Vagina (tissue), 2 donors: ENCODE results near the gene GNPTG. TPM values are rescaled to one million over a fixed set of nuclear protein-coding genes. Genes with fewer than 3 reads are reported as not detected.

Experiments
- DNase-seq, 2 donors: peaks; one replicate each; pipeline ENCODE4 v3.0.0-alpha.2; 2017; ENCODE audit errors: extremely low spot score in 2 of 2
- H3K27ac ChIP-seq: fragments of 200-600 bp; sonication (generic); one replicate; pipeline ENCODE4 v1.5.1; 2019
- H3K27me3 ChIP-seq: fragments of 200-600 bp; sonication (generic); one replicate; pipeline ENCODE4 v1.5.1; 2019
- H3K36me3 ChIP-seq, 2 donors: fragments of 200-600 bp; sonication (generic); one replicate each; pipeline ENCODE4 v1.5.1; 2017 to 2019
- H3K4me1 ChIP-seq: fragments of 200-600 bp; sonication (generic); one replicate; pipeline ENCODE4 v1.5.1; 2019
- H3K4me3 ChIP-seq, 2 donors: fragments of 200-600 bp; sonication (generic); 1 replicate in 1 of 2; 2 replicates in 1 of 2; pipeline ENCODE4 v1.5.1; 2016 to 2019
- H3K9me3 ChIP-seq: fragments of 200-600 bp; sonication (generic); one replicate; pipeline ENCODE4 v1.5.1; 2019
- CTCF ChIP-seq, 3 experiments: fragments of 450-650 bp in 2 of 3; fragments of 200-600 bp in 1 of 3; sonication (generic) in 1 of 3; IDR thresholded peaks; one replicate each; pipeline ENCODE4 v1.5.1; 2017 to 2019; ENCODE audit warnings: antibody characterized with exemption in 3 of 3, mild to moderate bottlenecking in 2 of 3, moderate library complexity in 2 of 3
- POLR2A ChIP-seq, 2 donors: fragments of 450-650 bp; IDR thresholded peaks; one replicate each; pipeline ENCODE4 v1.6.1; 2017; ENCODE audit warnings: antibody characterized with exemption in 2 of 2, mild to moderate bottlenecking in 2 of 2, moderate library complexity in 2 of 2
- POLR2AphosphoS5 ChIP-seq, 2 donors: sonication (generic); formaldehyde crosslinking; IDR thresholded peaks; one replicate each; pipeline ENCODE4 v1.9.0; 2017; ENCODE audit warnings: antibody characterized with exemption in 2 of 2, mild to moderate bottlenecking in 2 of 2, low read depth in 1 of 2; ENCODE audit not compliant: insufficient read depth in 1 of 2
- intact Hi-C: fragments of 100-400 bp; cut with DNase I; formaldehyde crosslinking; loops from one replicate; pipeline ENCODE4 v1.15.1; 2023
- total RNA-seq: library from RNA; depleted of rRNA; stranded (reverse); fragments of >200 nt; gene quantifications from one replicate; pipeline ENCODE4 v1.2.3, GENCODE V29; 2016

Gene GNPTG
- total RNA-seq, 1 donor from 2014 or later = 63.3 TPM

DNA sequence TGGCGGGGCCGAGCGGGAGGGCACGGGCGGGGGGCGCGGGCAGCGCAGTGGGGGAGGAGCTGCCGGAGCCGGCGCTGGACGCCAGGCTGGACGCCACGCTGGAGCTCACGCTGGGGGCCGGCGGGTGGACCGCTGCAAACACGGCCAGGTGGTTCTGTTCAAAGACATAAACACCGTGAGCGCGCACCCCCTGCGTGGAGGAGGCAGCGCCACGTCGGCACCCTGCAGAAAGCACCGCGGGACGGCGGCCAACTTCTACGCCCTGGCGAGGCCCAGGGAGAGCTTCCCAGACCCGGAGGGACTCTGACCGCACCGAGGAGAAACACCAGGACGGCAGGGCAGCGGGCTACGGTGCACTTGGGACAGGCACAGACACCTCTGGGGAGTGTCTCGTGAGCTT lies 33.5 kb downstream of the GNPTG start:
- TF ChIP-seq CTCF (IDR thresholded peaks at IDR 0.05) (no peak), POLR2A (IDR thresholded peaks at IDR 0.05) (no peak), POLR2AphosphoS5 (IDR thresholded peaks at IDR 0.05; ENCODE audit: insufficient read depth in 1 of 2, low read depth in 1 of 2) (no peak)
- Histone ChIP-seq H3K4me3 (no peak overlapping the region), H3K27me3 (no peaks in the 10 kb centered on the region), H3K27ac (no peak overlapping the region), H3K4me1 (no peaks in the 10 kb centered on the region), H3K9me3 (no peaks in the 10 kb centered on the region), H3K36me3 (peaks cover 0 to 29% of the 10 kb centered on the region in 2 donors)
- DNase-seq = no peak
- intact Hi-C loops = no loop called here

- no peak overlapping the region for H3K27ac ChIP-seq
- intact Hi-C loops = no loop called here
- no peaks in the 10 kb centered on the region for H3K9me3 ChIP-seq
- H3K4me1 ChIP-seq = no peaks in the 10 kb centered on the region
- DNase-seq = no peak
- H3K36me3 ChIP-seq = peaks cover 0 to 37% of the 10 kb centered on the region in 2 donors
- H3K4me3 ChIP-seq = no peak overlapping the region
- no peaks in the 10 kb centered on the region for H3K27me3 ChIP-seq
- TF ChIP-seq POLR2AphosphoS5 (IDR thresholded peaks at IDR 0.05; ENCODE audit: insufficient read depth in 1 of 2, low read depth in 1 of 2) (no peak), POLR2A (IDR thresholded peaks at IDR 0.05) (no peak)
Observed at GRCh38 chr16:1387331-1387730, 35.6 kb downstream of the GNPTG start.

- Histone ChIP-seq H3K4me3 (no peak overlapping the region), H3K27me3 (no peaks in the 10 kb centered on the region), H3K4me1 (no peaks in the 10 kb centered on the region), H3K9me3 (no peaks in the 10 kb centered on the region), H3K36me3 (peaks cover 0 to 54% of the 10 kb centered on the region in 2 donors), H3K27ac (no peak overlapping the region)
- no peak for DNase-seq
- TF ChIP-seq CTCF (IDR thresholded peaks at IDR 0.05) = no peak
- TF ChIP-seq POLR2AphosphoS5 (IDR thresholded peaks at IDR 0.05; ENCODE audit: insufficient read depth in 1 of 2, low read depth in 1 of 2) = no peak
- no peak for TF ChIP-seq POLR2A (IDR thresholded peaks at IDR 0.05)
- intact Hi-C loops = no loop called here
Observed at GRCh38 chr16:1389762-1390161, 38.0 kb downstream of the GNPTG start.

- Histone ChIP-seq H3K27me3 (no peaks in the 10 kb centered on the region), H3K4me1 (no peaks in the 10 kb centered on the region), H3K9me3 (no peaks in the 10 kb centered on the region), H3K4me3 (no peak overlapping the region), H3K27ac (no peak overlapping the region), H3K36me3 (peaks cover 0 to 57% of the 10 kb centered on the region in 2 donors)
- DNase-seq = no peak
- intact Hi-C loops = no loop called here
- TF ChIP-seq POLR2AphosphoS5 (IDR thresholded peaks at IDR 0.05; ENCODE audit: insufficient read depth in 1 of 2, low read depth in 1 of 2) (no peak), CTCF (IDR thresholded peaks at IDR 0.05) (no peak), POLR2A (IDR thresholded peaks at IDR 0.05) (no peak)
Observed at GRCh38 chr16:1390239-1390779, 38.6 kb downstream of the GNPTG start.

DNA sequence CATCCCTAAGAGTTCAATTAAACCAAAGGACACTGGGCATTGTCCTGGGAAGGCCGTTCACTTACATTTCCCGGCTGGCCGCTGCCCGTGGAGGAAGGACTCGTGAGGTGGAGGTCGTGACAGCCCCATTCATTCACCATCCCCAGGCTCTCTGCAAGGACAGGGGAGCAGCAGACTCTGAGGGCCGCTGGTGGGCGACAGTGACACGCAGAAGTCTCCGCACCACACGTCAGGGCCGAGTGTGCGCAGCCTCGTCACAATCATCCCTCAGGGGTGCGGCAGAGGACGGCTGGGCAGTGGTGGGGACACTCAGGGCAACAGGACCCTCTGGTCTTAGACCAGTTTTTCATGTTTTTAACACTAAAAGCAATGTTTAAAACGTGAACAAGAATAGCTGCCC lies 41.1 kb downstream of the GNPTG start:
- H3K4me3 ChIP-seq = no peak overlapping the region
- H3K4me1 ChIP-seq = no peaks in the 10 kb centered on the region
- no peak overlapping the region for H3K27ac ChIP-seq
- TF ChIP-seq CTCF (IDR thresholded peaks at IDR 0.05) = no peak
- no peak for TF ChIP-seq POLR2AphosphoS5 (IDR thresholded peaks at IDR 0.05; ENCODE audit: insufficient read depth in 1 of 2, low read depth in 1 of 2)
- TF ChIP-seq POLR2A (IDR thresholded peaks at IDR 0.05) = no peak
- peaks cover 0 to 75% of the 10 kb centered on the region in 2 donors for H3K36me3 ChIP-seq
- no peaks in the 10 kb centered on the region for H3K9me3 ChIP-seq
- intact Hi-C loops = no loop called here
- no peak for DNase-seq
- H3K27me3 ChIP-seq = no peaks in the 10 kb centered on the region
